ENCODE results near the gene SYTL2.
"Not testable (repeated sequence)": the region's sequence is repeated elsewhere in the genome, so short reads cannot be mapped to it uniquely, and the experiment has no call there.

Gene SYTL2

DNA sequence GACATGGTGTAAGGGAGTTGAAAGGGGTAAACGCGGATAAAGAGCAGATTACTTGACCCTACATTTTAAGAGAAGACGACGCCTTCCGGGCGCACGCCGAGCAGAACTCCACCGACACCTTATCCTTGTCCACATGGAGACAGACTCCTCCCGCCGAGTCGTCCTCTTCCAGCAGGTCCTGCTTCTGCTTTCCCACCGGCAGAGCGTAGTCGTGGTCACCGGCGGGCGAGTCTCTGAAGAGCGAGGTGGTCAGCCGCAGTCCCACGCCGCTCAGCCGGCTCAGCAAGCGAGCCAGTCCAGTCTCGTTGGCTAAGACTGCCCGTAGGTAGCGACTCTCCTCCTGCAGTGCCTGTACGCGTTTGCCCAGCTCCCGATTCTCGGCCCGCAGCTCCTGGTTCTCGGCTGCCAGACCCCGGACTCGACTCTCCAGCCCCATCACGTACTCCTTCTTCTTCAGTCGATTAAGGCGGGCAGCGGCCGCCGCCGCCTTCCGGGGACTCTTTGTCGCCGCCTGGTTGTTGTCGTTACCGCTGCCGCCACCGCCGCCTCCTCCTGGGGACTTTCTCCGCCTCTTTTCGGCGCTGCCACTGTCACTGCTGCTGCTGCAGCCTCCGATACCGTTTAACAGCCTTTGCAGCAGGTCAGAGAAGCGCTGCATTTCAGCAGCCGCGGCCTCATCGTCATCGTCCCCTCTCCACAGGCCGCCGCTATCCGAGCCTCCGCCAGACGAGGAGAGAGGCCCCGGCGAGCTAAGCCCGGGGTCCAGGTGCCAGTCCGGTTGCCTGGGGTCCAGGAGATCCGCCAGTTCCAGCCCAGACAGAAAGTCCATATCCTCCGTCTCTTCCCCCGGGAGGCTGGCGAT, 147.0 kb downstream of the SYTL2 start:
- in situ Hi-C loops (cut with HindIII; ENCODE audit: low sequenced_read_pairs): no loop called here

- in situ Hi-C loops (cut with HindIII; ENCODE audit: low sequenced_read_pairs): no loop called here
Observed at GRCh38 chr11:85663080-85663752, 147.7 kb downstream of the SYTL2 start.

GRCh38 chr11:85661972-85662664, 148.8 kb downstream of the SYTL2 start:
- in situ Hi-C loops (cut with HindIII; ENCODE audit: low sequenced_read_pairs): no loop called here

- in situ Hi-C loops (cut with HindIII; ENCODE audit: low sequenced_read_pairs): no loop called here
Observed at GRCh38 chr11:85658180-85658579, 152.8 kb downstream of the SYTL2 start.

DNA sequence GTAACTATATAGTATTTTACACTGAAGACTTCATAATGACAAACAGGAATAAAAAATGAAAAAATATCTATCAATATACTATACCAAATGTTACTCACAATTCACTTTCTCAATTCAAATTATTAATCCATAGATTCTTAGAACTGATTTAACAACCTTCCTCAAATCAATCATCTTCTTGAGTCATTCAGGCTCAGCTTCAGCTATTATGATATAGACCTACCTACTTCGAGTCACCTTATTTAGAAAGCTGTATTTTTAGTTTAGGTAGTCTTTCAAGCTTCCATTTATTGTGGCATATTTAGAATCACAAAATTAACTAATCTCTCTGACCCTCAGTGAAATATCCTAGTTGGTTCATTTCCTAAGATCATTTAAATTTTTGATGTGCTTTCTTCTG, 154.2 kb downstream of the SYTL2 start:
- in situ Hi-C loops (cut with HindIII; ENCODE audit: low sequenced_read_pairs): no loop called here

GRCh38 chr11:85654343-85654742, 156.6 kb downstream of the SYTL2 start:
- in situ Hi-C loops (cut with HindIII; ENCODE audit: low sequenced_read_pairs): not testable (repeated sequence)

GRCh38 chr11:85652786-85653447, 158.0 kb downstream of the SYTL2 start:
- in situ Hi-C loops (cut with HindIII; ENCODE audit: low sequenced_read_pairs): no loop called here

DNA sequence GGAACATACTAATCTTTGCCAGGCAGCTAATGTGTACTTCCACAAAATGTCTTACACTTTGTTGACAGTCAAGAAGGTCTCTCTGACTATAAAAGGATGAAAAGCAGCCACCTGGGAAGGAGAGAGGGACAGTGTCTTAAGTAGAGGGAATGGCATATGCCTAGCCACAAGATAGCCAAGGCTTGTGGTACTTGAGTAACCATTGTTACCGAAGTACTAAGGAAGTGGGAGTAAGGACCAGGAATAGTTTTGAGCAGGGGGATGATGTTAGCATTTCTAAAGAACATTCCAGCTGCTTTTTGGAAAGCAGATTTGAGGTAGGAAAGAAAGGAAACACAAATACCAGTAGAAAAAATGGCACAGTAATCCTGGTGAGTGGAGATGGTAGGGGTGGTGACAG, 159.8 kb downstream of the SYTL2 start:
- in situ Hi-C loops (cut with HindIII; ENCODE audit: low sequenced_read_pairs): no loop called here

DNA sequence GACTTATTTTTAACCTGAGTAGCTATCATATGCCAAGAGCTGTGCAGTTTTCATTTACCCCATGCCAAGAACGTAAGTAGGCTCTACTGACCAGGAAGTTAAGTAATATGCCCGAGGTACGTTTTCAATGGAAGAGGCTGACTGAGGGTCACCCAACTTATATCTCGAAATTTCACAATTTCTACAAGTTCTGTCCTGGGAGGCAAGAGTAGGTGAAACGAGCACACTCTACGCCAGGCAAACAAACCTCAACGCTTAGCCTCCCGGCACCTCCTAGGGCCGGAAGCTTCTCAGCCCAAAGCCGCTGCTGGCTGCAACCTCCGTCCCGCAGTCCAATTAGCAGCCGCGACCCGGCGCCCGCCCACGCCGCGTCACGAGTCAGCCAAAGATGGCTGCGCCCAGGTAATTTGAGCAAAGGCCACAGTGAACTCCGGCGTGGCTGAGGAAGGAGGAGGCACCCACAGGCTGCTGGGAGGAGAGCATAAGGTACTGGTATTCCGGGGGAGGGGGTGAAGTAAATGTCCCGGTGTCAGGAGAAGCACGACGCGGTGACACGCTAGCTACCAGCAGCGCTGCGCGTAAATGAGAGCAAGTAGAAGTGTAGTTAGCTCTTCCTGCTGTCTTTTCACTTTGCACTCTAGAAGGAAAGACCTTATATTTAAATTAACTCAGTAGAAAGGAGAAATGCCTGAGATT, 163.2 kb downstream of the SYTL2 start, which contains the start of gene TMEM126A:
TSS of gene TMEM126A (plus strand) at position 364 of the 696 bp plus-strand sequence. CDS start 2,289 bp downstream, outside the sequence.
- in situ Hi-C loops (cut with HindIII; ENCODE audit: low sequenced_read_pairs): no loop called here

GRCh38 chr11:85647078-85647477, 163.9 kb downstream of the SYTL2 start:
- in situ Hi-C loops (cut with HindIII; ENCODE audit: low sequenced_read_pairs): no loop called here
